HepG2 (cell line): ENCODE measurements around the gene OTOG. TPM values are rescaled to one million over a fixed set of nuclear protein-coding genes. Genes with fewer than 3 reads are reported as not detected.

Experiments
- RBAK ChIP-seq: sonication (generic); formaldehyde crosslinking; IDR thresholded peaks from 2 replicates; pipeline ENCODE4 v1.5.1; 2020; ENCODE audit warnings: mild to moderate bottlenecking, missing genetic modification reagents
- XBP1 ChIP-seq: sonication (generic); formaldehyde crosslinking; IDR thresholded peaks from 2 replicates; pipeline ENCODE4 v1.5.0; 2020; ENCODE audit warnings: missing genetic modification reagents
- ZFP62 ChIP-seq: sonication (generic); formaldehyde crosslinking; IDR thresholded peaks from 2 replicates; pipeline ENCODE4 v1.4.0; 2020; ENCODE audit warnings: missing genetic modification reagents
- ZMAT3 ChIP-seq: sonication (generic); formaldehyde crosslinking; conservative IDR thresholded peaks from 2 replicates; pipeline ENCODE4 v1.7.0; 2021; ENCODE audit warnings: missing genetic modification reagents
- ZNF407 ChIP-seq: sonication (generic); formaldehyde crosslinking; IDR thresholded peaks from one replicate; pipeline ENCODE4 v1.5.1; 2020; ENCODE audit warnings: mild to moderate bottlenecking, missing genetic modification reagents; ENCODE audit errors: not compliant biosample characterization
- polyA plus RNA-seq, 8 experiments: library from polyadenylated mRNA; depleted of rRNA in 3 of 8; stranded (reverse) in 7 of 8; unstranded in 1 of 8; fragments of >200 nt; fragmentation: Illumina TruSeq in 4 of 8; extraction: Trizol in 4 of 8; gene quantifications; 2 replicates each; pipeline versions ENCODE4 v1.2.1 to v1.2.3, GENCODE V29; 2011 to 2016; ENCODE audit warnings: low read depth in 4 of 8, missing spikeins in 1 of 8, mixed read lengths in 1 of 8; ENCODE audit not compliant: insufficient read depth in 1 of 8
- total RNA-seq, 5 experiments: library from RNA; depleted of rRNA; stranded (reverse); fragments of >200 nt; fragmentation: Illumina TruSeq; extraction: Trizol; gene quantifications; 2 replicates each; pipeline ENCODE4 v1.2.3, GENCODE V29; 2016; ENCODE audit warnings: low read depth in 1 of 5
- TF ChIP-seq, protein P1 (sequence below): sonication (generic); formaldehyde crosslinking; IDR thresholded peaks from 2 replicates; pipeline ENCODE4 v1.8.1; 2022; ENCODE audit warnings: low read depth, mild to moderate bottlenecking, missing genetic modification reagents
- TF ChIP-seq, protein P2 (sequence below): sonication (generic); formaldehyde crosslinking; IDR thresholded peaks from 2 replicates; pipeline ENCODE4 v1.4.0; 2020; ENCODE audit warnings: missing genetic modification reagents

OTOG gene
- total and polyA plus RNA-seq, 2 of the 13 experiments (the other 11 are each of a cell fraction or from before 2014, with no cell fraction given): not detected

DNA sequence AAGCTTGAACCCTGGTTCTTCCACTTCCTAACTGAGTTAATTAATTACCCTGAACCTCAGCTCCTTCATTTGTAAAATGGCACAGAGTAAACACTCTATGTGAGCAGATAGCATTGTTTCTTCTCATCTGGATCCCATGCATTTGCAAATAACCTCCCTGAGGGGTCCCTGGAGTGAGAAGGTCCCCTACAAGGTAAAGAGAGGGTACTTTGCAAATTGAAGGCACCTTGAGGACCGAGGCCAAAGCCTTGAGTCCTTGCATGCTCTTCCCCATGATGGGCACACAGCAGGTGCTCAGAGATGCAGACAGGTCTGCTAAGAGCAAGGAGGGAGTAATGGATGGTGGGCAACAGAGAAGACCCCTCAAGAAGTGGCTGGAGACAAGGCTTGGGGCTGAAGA is 33.2 kb downstream of the OTOG start (continued):
- TF ChIP-seq, protein P1, sequence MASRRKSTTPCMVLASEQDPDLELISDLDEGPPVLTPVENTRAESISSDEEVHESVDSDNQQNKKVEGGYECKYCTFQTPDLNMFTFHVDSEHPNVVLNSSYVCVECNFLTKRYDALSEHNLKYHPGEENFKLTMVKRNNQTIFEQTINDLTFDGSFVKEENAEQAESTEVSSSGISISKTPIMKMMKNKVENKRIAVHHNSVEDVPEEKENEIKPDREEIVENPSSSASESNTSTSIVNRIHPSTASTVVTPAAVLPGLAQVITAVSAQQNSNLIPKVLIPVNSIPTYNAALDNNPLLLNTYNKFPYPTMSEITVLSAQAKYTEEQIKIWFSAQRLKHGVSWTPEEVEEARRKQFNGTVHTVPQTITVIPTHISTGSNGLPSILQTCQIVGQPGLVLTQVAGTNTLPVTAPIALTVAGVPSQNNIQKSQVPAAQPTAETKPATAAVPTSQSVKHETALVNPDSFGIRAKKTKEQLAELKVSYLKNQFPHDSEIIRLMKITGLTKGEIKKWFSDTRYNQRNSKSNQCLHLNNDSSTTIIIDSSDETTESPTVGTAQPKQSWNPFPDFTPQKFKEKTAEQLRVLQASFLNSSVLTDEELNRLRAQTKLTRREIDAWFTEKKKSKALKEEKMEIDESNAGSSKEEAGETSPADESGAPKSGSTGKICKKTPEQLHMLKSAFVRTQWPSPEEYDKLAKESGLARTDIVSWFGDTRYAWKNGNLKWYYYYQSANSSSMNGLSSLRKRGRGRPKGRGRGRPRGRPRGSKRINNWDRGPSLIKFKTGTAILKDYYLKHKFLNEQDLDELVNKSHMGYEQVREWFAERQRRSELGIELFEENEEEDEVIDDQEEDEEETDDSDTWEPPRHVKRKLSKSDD (CRISPR knock-in tag): no peak
- TF ChIP-seq ZNF407 (CRISPR knock-in tag): no peak
- no peak for TF ChIP-seq ZMAT3 (CRISPR knock-in tag)
- TF ChIP-seq, protein P2, sequence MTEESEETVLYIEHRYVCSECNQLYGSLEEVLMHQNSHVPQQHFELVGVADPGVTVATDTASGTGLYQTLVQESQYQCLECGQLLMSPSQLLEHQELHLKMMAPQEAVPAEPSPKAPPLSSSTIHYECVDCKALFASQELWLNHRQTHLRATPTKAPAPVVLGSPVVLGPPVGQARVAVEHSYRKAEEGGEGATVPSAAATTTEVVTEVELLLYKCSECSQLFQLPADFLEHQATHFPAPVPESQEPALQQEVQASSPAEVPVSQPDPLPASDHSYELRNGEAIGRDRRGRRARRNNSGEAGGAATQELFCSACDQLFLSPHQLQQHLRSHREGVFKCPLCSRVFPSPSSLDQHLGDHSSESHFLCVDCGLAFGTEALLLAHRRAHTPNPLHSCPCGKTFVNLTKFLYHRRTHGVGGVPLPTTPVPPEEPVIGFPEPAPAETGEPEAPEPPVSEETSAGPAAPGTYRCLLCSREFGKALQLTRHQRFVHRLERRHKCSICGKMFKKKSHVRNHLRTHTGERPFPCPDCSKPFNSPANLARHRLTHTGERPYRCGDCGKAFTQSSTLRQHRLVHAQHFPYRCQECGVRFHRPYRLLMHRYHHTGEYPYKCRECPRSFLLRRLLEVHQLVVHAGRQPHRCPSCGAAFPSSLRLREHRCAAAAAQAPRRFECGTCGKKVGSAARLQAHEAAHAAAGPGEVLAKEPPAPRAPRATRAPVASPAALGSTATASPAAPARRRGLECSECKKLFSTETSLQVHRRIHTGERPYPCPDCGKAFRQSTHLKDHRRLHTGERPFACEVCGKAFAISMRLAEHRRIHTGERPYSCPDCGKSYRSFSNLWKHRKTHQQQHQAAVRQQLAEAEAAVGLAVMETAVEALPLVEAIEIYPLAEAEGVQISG (CRISPR knock-in tag): no peak
- TF ChIP-seq ZFP62 (CRISPR knock-in tag): no peak
- TF ChIP-seq RBAK (CRISPR knock-in tag): no peak
- no peak for TF ChIP-seq XBP1 (CRISPR knock-in tag)
